Endothelial cell of umbilical vein (primary cell): ENCODE results near the gene TM4SF5.

Source experiments
- EZH2 ChIP-seq: IDR thresholded peaks from 2 replicates; pipeline ENCODE4 v1.6.1; 2012; ENCODE audit warnings: borderline replicate concordance, low read depth, mild to moderate bottlenecking, moderate library complexity, low read length, inconsistent platforms; ENCODE audit not compliant: severe bottlenecking
- GATA2 ChIP-seq: IDR thresholded peaks from 2 replicates; pipeline ENCODE4 v1.7.0; 2011; ENCODE audit warnings: low read depth, mild to moderate bottlenecking, moderate library complexity, mixed read lengths, low read length; ENCODE audit not compliant: insufficient read length, insufficient read depth
- JUN ChIP-seq: IDR thresholded peaks from 2 replicates; pipeline ENCODE4 v1.6.1; 2011; ENCODE audit warnings: borderline replicate concordance, low read depth; ENCODE audit not compliant: insufficient read length, insufficient read depth
- MYC ChIP-seq: IDR thresholded peaks from one replicate; pipeline ENCODE4 v1.6.1; 2011; ENCODE audit warnings: mild to moderate bottlenecking, low read depth, low read length
- POLR2A ChIP-seq: IDR thresholded peaks from 2 replicates; pipeline ENCODE4 v1.6.1; 2012; ENCODE audit warnings: low read depth, mild to moderate bottlenecking, control low read depth, low read length
- POLR2AphosphoS5 ChIP-seq: IDR thresholded peaks from 2 replicates; pipeline ENCODE4 v1.6.1; 2012; ENCODE audit warnings: low read depth, mild to moderate bottlenecking, control low read depth, low read length, moderate library complexity; ENCODE audit not compliant: insufficient read depth
- TF ChIP-seq, protein P1 (sequence below), 2 donors: IDR thresholded peaks; 1 replicate in 1 of 2; 2 replicates in 1 of 2; pipeline ENCODE4 v1.5.1; 2011; ENCODE audit warnings: low read length in 2 of 2, mild to moderate bottlenecking in 2 of 2, moderate library complexity in 2 of 2, control low read depth in 1 of 2, inconsistent platforms in 1 of 2, low read depth in 1 of 2; ENCODE audit not compliant: insufficient read depth in 1 of 2; ENCODE audit errors: extremely low read depth in 1 of 2
- TF ChIP-seq, protein P2 (sequence below): IDR thresholded peaks from 2 replicates; pipeline ENCODE4 v1.6.1; 2011; ENCODE audit not compliant: insufficient read depth, insufficient read length

DNA sequence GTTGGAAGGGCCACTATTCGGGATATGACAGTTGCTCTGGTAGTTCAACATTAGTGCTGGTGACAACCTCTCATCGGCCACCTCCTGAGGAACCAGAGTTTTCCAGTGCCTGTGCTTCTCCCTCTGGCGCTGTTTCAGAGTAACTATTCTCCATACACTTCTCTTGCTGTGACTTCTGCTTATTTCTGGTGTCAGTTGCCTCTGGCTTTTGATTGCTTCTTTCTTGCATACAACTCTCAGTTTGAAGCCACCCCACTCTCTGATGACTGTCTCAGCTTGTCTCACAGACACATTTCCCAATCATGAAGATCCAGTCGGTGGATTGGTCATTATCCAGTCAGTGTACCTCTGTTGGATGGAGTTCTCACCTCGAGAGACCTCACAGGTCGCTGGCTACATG, 3.4 kb upstream of the TM4SF5 start:
- TF ChIP-seq, protein P1, sequence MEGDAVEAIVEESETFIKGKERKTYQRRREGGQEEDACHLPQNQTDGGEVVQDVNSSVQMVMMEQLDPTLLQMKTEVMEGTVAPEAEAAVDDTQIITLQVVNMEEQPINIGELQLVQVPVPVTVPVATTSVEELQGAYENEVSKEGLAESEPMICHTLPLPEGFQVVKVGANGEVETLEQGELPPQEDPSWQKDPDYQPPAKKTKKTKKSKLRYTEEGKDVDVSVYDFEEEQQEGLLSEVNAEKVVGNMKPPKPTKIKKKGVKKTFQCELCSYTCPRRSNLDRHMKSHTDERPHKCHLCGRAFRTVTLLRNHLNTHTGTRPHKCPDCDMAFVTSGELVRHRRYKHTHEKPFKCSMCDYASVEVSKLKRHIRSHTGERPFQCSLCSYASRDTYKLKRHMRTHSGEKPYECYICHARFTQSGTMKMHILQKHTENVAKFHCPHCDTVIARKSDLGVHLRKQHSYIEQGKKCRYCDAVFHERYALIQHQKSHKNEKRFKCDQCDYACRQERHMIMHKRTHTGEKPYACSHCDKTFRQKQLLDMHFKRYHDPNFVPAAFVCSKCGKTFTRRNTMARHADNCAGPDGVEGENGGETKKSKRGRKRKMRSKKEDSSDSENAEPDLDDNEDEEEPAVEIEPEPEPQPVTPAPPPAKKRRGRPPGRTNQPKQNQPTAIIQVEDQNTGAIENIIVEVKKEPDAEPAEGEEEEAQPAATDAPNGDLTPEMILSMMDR (IDR thresholded peaks at IDR 0.05; ENCODE audit: extremely low read depth in 1 of 2, insufficient read depth in 1 of 2, low read depth in 1 of 2, low read length in 2 of 2): no peak
- TF ChIP-seq POLR2A (no peak), EZH2 (no peak), GATA2 (no peak), JUN (no peak), POLR2AphosphoS5 (no peak), MYC (no peak)
- TF ChIP-seq, protein P2, sequence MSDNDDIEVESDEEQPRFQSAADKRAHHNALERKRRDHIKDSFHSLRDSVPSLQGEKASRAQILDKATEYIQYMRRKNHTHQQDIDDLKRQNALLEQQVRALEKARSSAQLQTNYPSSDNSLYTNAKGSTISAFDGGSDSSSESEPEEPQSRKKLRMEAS: no peak
